Measurements from ENCODE around the gene NR3C1. TPM values are rescaled to one million over a fixed set of nuclear protein-coding genes. Genes with fewer than 3 reads are reported as not detected.

The NR3C1 gene
- total and polyA plus RNA-seq, 2 of the 4 experiments (the other 2 are of a cell fraction): 13.7 to 77.4 TPM

GRCh38 chr5:143241892-143242291, 161.6 kb downstream of the NR3C1 start:
- H2BK120ac ChIP-seq (ENCODE audit: low read depth, low read length): peak overlapping the region; percentile 66; the same call in 1 of the 2 replicates
- in situ Hi-C loops (cut with MboI; ENCODE audit: low sequenced_read_pairs): no loop called here
- H3K4ac ChIP-seq (ENCODE audit: low read depth, low read length): peak overlapping the region; percentile 49; the same call in 1 of the 2 replicates
- H3K4me2 ChIP-seq (ENCODE audit: low read depth, low read length): no peak overlapping the region
- peak overlapping the region; percentile 31; the same call in 1 of the 2 replicates for H3K18ac ChIP-seq (ENCODE audit: low read depth, low read length)
- TF ChIP-seq, protein P1, sequence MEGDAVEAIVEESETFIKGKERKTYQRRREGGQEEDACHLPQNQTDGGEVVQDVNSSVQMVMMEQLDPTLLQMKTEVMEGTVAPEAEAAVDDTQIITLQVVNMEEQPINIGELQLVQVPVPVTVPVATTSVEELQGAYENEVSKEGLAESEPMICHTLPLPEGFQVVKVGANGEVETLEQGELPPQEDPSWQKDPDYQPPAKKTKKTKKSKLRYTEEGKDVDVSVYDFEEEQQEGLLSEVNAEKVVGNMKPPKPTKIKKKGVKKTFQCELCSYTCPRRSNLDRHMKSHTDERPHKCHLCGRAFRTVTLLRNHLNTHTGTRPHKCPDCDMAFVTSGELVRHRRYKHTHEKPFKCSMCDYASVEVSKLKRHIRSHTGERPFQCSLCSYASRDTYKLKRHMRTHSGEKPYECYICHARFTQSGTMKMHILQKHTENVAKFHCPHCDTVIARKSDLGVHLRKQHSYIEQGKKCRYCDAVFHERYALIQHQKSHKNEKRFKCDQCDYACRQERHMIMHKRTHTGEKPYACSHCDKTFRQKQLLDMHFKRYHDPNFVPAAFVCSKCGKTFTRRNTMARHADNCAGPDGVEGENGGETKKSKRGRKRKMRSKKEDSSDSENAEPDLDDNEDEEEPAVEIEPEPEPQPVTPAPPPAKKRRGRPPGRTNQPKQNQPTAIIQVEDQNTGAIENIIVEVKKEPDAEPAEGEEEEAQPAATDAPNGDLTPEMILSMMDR (conservative IDR thresholded peaks at IDR 0.05; ENCODE audit: low read depth, low read length): no peak
- TF ChIP-seq RAD21 (IDR thresholded peaks at IDR 0.05; ENCODE audit: low read length) (no peak), FOS (IDR thresholded peaks at IDR 0.05; ENCODE audit: low read depth, low read length) (peak; percentile 87), POLR2A (IDR thresholded peaks at IDR 0.05; ENCODE audit: low read depth, low read length) (no peak), BHLHE40 (IDR thresholded peaks at IDR 0.05; ENCODE audit: low read depth, low read length) (peak; percentile 51; the same call in 1 of the 2 replicates), CEBPB (IDR thresholded peaks at IDR 0.05; ENCODE audit: low read depth, low read length) (peak; percentile 27; the same call in 1 of the 2 replicates), MXI1 (IDR thresholded peaks at IDR 0.05; ENCODE audit: borderline replicate concordance, low read depth, low read length) (no peak)
- intact Hi-C loops (cut with micrococcal nuclease): loop anchor here (5.0 kb wide), 2 partner anchors 35 to 135 kb away; no protein-coding TSS in a partner anchor
- H3K9me1 ChIP-seq (ENCODE audit: insufficient read depth, low read length): peaks cover 26% of the 10 kb centered on the region
- WGBS, 2 experiments (ENCODE audit: extremely low coverage in 2 of 2, insufficient read length in 1 of 2): no CpG with 5 or more reads among the region's 1 CpG
- no peak overlapping the region for H4K5ac ChIP-seq (ENCODE audit: low read depth, low read length)
- no peaks in the 10 kb centered on the region for H3K9me3 ChIP-seq (ENCODE audit: control insufficient read depth, insufficient read depth, low read length)
- 0 out of 4 replicates have a peak overlapping the region, but pooled peaks of 1 of the 2 experiments have one; percentile 27 for H4K8ac ChIP-seq (ENCODE audit: low read depth in 2 of 2, low read length in 2 of 2)
- POLR2A ChIA-PET (ENCODE audit: unreplicated experiment): no interaction called here
- no peaks in the 10 kb centered on the region for H4K20me1 ChIP-seq (ENCODE audit: insufficient read depth, low read length)
- H3K79me1 ChIP-seq (ENCODE audit: low read depth in 1 of 2, low read length in 2 of 2): peaks cover 0 to 11% of the 10 kb centered on the region in 2 experiments; a peak in 2 of 4 replicates
- peak overlapping the region; percentile 70; the same call in 1 of the 3 replicates for H2BK15ac ChIP-seq (ENCODE audit: low read depth, low read length)
- no peak overlapping the region for H3K27ac ChIP-seq (ENCODE audit: insufficient read depth, low read length)
- H3K9ac ChIP-seq (ENCODE audit: low read depth, low read length): no peak overlapping the region
- dilution Hi-C loops (cut with HindIII; ENCODE audit: low sequenced_read_pairs, unreplicated experiment): no loop called here
- no peaks in the 10 kb centered on the region for H3K36me3 ChIP-seq (ENCODE audit: control insufficient read depth, insufficient read depth, low read length)
- H2AK5ac ChIP-seq (ENCODE audit: low read depth, low read length): no peak overlapping the region
- peak overlapping the region; percentile 61; the same call in 1 of the 2 replicates for H3K14ac ChIP-seq (replicated peaks; ENCODE audit: low read depth, low read length)
- peak overlapping the region; percentile 21; the same call in 1 of the 2 replicates for H3K23ac ChIP-seq (ENCODE audit: low read depth, low read length)
- peak overlapping the region; percentile 27 for H2BK5ac ChIP-seq (ENCODE audit: low read depth, low read length, poor library complexity, severe bottlenecking)
- no peak overlapping the region for H3K4me3 ChIP-seq (ENCODE audit: insufficient read depth, low read depth, low read length)
- peak; percentile 75 for DNase-seq
- no peak for ATAC-seq (ENCODE audit: low read depth)
- 0 out of 2 replicates have a peak overlapping the region, but pooled peaks have one; percentile 59 for H2BK20ac ChIP-seq (ENCODE audit: low read depth, low read length)
- no peak overlapping the region for H2AFZ ChIP-seq (replicated peaks; ENCODE audit: low read length, poor library complexity)
- BruUV-seq (replicated peaks): no TSS peak
- peak overlapping the region; percentile 34; the same call in 1 of the 2 replicates for H3K56ac ChIP-seq (ENCODE audit: extremely low read depth, insufficient read depth, low read length)
- H3K27me3 ChIP-seq (ENCODE audit: control insufficient read depth, insufficient read depth, low read length): no peaks in the 10 kb centered on the region
- no peak overlapping the region for H2AK9ac ChIP-seq (replicated peaks; ENCODE audit: low read depth, low read length, poor library complexity)
- H3K4me1 ChIP-seq (ENCODE audit: control insufficient read depth, insufficient read depth, low read length): peaks cover 34% of the 10 kb centered on the region
- CTCF ChIA-PET: no interaction called here
- no peak overlapping the region for H4K91ac ChIP-seq (ENCODE audit: insufficient read depth, low read depth, low read length)
